ENCODE measurements around the gene DDX31. TPM values are rescaled to one million over a fixed set of nuclear protein-coding genes. Genes with fewer than 3 reads are reported as not detected.

The DDX31 gene
- total RNA-seq, 1 experiment from 2014 or later = 14.6 TPM

GRCh38 chr9:132646726-132647125 lies 23.1 kb downstream of the DDX31 start:
- no peaks in the 10 kb centered on the region for H3K9me3 ChIP-seq (ENCODE audit: low read length)
- no peaks in the 10 kb centered on the region for H3K27me3 ChIP-seq (ENCODE audit: low read length)
- H3K4me2 ChIP-seq (ENCODE audit: low read length) = peak overlapping the region; percentile 45
- intact Hi-C loops (cut with micrococcal nuclease) = no loop called here
- peak overlapping the region; percentile 93 for H3K27ac ChIP-seq (ENCODE audit: low read length)
- ChIA-PET POLR2A (ENCODE audit: unreplicated experiment) (no interaction called here), CTCF (no interaction called here)
- peaks cover 51% of the 10 kb centered on the region for H3K36me3 ChIP-seq (ENCODE audit: low read depth, low read length)
- no peaks in the 10 kb centered on the region for H4K20me1 ChIP-seq (ENCODE audit: low read length)
- peaks cover 37% of the 10 kb centered on the region for H3K4me1 ChIP-seq (ENCODE audit: insufficient read depth, low read length)
- H3K4me3 ChIP-seq (ENCODE audit: low read length) = no peak overlapping the region
- no peaks in the 10 kb centered on the region for H3K79me2 ChIP-seq (ENCODE audit: low read length)
- H3F3A ChIP-seq (ENCODE audit: low read length, unreplicated experiment) = peaks cover 2% of the 10 kb centered on the region
- no peak overlapping the region for H2AFZ ChIP-seq (ENCODE audit: low read length)
- ATAC-seq = no peak
- DNase-seq = no peak
- H3K9me2 ChIP-seq (replicated peaks; ENCODE audit: low read length) = no peaks in the 10 kb centered on the region
- H3K9ac ChIP-seq (ENCODE audit: low read length) = peak overlapping the region; percentile 41; the same call in 1 of the 2 replicates
- BruUV-seq (replicated peaks) = no TSS peak
- TF ChIP-seq EZH2 (IDR thresholded peaks at IDR 0.05; ENCODE audit: low read length, unreplicated experiment) = no peak
- no peak for TF ChIP-seq EZH2phosphoT487 (IDR thresholded peaks at IDR 0.05; ENCODE audit: borderline replicate concordance, low read length)
- no peak for TF ChIP-seq CTCF (conservative IDR thresholded peaks at IDR 0.05; ENCODE audit: low read depth, low read length)

- POLR2A ChIA-PET (ENCODE audit: unreplicated experiment) = no interaction called here
- no peak for DNase-seq
- no peak for ATAC-seq
- no TSS peak for BruUV-seq (replicated peaks)
- Histone ChIP-seq H3K9me2 (replicated peaks; ENCODE audit: low read length) (no peaks in the 10 kb centered on the region), H4K20me1 (ENCODE audit: low read length) (no peaks in the 10 kb centered on the region), H2AFZ (ENCODE audit: low read length) (no peak overlapping the region), H3K79me2 (ENCODE audit: low read length) (no peaks in the 10 kb centered on the region), H3K27me3 (ENCODE audit: low read length) (no peaks in the 10 kb centered on the region), H3K9me3 (ENCODE audit: low read length) (no peaks in the 10 kb centered on the region), H3K27ac (ENCODE audit: low read length) (no peak overlapping the region), H3K4me1 (ENCODE audit: insufficient read depth, low read length) (peaks cover 30% of the 10 kb centered on the region), H3K9ac (ENCODE audit: low read length) (no peak overlapping the region), H3K36me3 (ENCODE audit: low read depth, low read length) (peaks cover 58% of the 10 kb centered on the region), H3F3A (ENCODE audit: low read length, unreplicated experiment) (no peaks in the 10 kb centered on the region), H3K4me3 (ENCODE audit: low read length) (no peak overlapping the region), H3K4me2 (ENCODE audit: low read length) (no peak overlapping the region)
- CTCF ChIA-PET = no interaction called here
- no peak for TF ChIP-seq EZH2phosphoT487 (IDR thresholded peaks at IDR 0.05; ENCODE audit: borderline replicate concordance, low read length)
- TF ChIP-seq CTCF (conservative IDR thresholded peaks at IDR 0.05; ENCODE audit: low read depth, low read length) = no peak
- TF ChIP-seq EZH2 (IDR thresholded peaks at IDR 0.05; ENCODE audit: low read length, unreplicated experiment) = no peak
- intact Hi-C loops (cut with micrococcal nuclease) = no loop called here
These were observed 24.1 kb downstream of the DDX31 start for GRCh38 chr9:132645711-132646110.

GRCh38 chr9:132645306-132645705 lies 24.5 kb downstream of the DDX31 start:
- no peaks in the 10 kb centered on the region for H3K27me3 ChIP-seq (ENCODE audit: low read length)
- no peaks in the 10 kb centered on the region for H4K20me1 ChIP-seq (ENCODE audit: low read length)
- H3K9ac ChIP-seq (ENCODE audit: low read length) = no peak overlapping the region
- no peak for DNase-seq
- H3K4me2 ChIP-seq (ENCODE audit: low read length) = no peak overlapping the region
- ATAC-seq = no peak
- POLR2A ChIA-PET (ENCODE audit: unreplicated experiment) = no interaction called here
- intact Hi-C loops (cut with micrococcal nuclease) = no loop called here
- no peak overlapping the region for H2AFZ ChIP-seq (ENCODE audit: low read length)
- H3K9me3 ChIP-seq (ENCODE audit: low read length) = no peaks in the 10 kb centered on the region
- no peaks in the 10 kb centered on the region for H3K9me2 ChIP-seq (replicated peaks; ENCODE audit: low read length)
- peaks cover 28% of the 10 kb centered on the region for H3K4me1 ChIP-seq (ENCODE audit: insufficient read depth, low read length)
- no TSS peak for BruUV-seq (replicated peaks)
- H3F3A ChIP-seq (ENCODE audit: low read length, unreplicated experiment) = no peaks in the 10 kb centered on the region
- no peaks in the 10 kb centered on the region for H3K79me2 ChIP-seq (ENCODE audit: low read length)
- H3K36me3 ChIP-seq (ENCODE audit: low read depth, low read length) = peaks cover 55% of the 10 kb centered on the region
- no peak overlapping the region for H3K4me3 ChIP-seq (ENCODE audit: low read length)
- CTCF ChIA-PET = no interaction called here
- H3K27ac ChIP-seq (ENCODE audit: low read length) = no peak overlapping the region
- TF ChIP-seq EZH2 (IDR thresholded peaks at IDR 0.05; ENCODE audit: low read length, unreplicated experiment) (no peak), CTCF (conservative IDR thresholded peaks at IDR 0.05; ENCODE audit: low read depth, low read length) (no peak), EZH2phosphoT487 (IDR thresholded peaks at IDR 0.05; ENCODE audit: borderline replicate concordance, low read length) (no peak)
